ENCODE data around the gene PGBD5. TPM values are rescaled to one million over a fixed set of nuclear protein-coding genes. Genes with fewer than 3 reads are reported as not detected.

PGBD5 gene
- total and polyA plus RNA-seq, 3 donors from 2014 or later = 14.3 to 28.1 (median 16.0) TPM

DNA sequence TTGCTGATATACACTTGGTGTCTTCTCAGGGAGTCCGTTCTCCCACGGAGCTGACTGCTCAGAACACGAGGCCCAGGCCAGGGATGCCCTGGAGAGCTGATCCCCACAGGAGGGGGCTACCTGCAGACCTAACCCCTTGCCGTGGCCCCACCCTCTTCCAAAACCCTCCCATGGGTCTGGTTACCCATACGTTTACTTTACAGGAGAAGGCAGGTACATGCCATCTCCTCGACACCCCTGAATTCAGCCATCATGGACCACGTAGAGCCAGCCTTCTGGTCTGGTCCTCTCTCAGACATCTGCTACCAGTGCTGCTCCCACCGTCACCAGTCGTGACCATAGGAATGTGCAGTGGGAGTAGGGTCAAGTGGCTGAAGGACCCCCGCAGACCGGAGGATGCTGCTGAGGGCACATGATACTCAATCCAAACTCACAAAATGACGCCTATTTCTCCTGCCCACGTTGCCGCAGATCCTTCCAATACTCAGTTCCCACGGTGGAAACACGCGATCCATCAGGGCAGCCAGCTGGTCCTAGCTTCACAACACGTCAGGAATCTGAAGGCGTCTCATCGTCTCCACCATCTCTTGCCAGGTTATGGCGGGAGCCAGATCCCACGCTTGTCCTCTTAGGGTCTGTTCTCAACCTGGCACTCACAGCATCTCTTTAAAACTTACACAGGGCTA, 26.7 kb downstream of the PGBD5 start:
- 92 to 93% methylated on average over 22 of the region's 22 CpGs for WGBS, 2 donors
- DNase-seq = no peak
- Histone ChIP-seq H3K27me3 (no peaks in the 10 kb centered on the region), H3K4me1 (no peaks in the 10 kb centered on the region), H3K4me3 (no peak overlapping the region), H3K27ac (no peak overlapping the region), H3K36me3 (ENCODE audit: low read depth, missing control alignments) (no peaks in the 10 kb centered on the region), H3K9me3 (no peaks in the 10 kb centered on the region)
- TF ChIP-seq POLR2A (IDR thresholded peaks at IDR 0.05) (no peak), CTCF (IDR thresholded peaks at IDR 0.05) (no peak)
- intact Hi-C loops (cut with DNase I; ENCODE audit: low total_unique reads) = no loop called here

DNA sequence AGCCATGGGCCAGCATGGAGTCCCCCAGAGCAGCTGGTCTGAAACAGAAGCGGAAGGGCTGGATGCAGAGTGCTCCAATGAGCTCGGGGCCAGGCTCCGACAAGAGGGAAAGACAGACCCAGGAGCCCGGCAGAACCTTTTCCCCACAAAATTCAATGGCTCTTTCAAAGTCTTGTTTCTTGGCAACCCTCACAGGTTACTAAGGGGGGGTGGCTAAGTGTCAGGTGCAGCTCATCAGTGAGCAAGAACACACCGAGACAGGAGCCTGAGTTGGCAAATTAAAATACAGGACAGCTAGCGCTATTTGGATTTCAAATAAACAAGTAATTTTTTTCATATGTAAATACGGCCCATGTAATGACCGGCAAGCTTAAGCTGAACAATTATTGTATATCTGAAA, 27.3 kb downstream of the PGBD5 start:
- H3K4me3 ChIP-seq = no peak overlapping the region
- H3K4me1 ChIP-seq = no peaks in the 10 kb centered on the region
- no peaks in the 10 kb centered on the region for H3K27me3 ChIP-seq
- 90 to 91% methylated on average over 8 of the region's 8 CpGs for WGBS, 2 donors
- DNase-seq = no peak
- no peak for TF ChIP-seq CTCF (IDR thresholded peaks at IDR 0.05)
- no peak for TF ChIP-seq POLR2A (IDR thresholded peaks at IDR 0.05)
- no peaks in the 10 kb centered on the region for H3K9me3 ChIP-seq
- intact Hi-C loops (cut with DNase I; ENCODE audit: low total_unique reads) = no loop called here
- H3K36me3 ChIP-seq (ENCODE audit: low read depth, missing control alignments) = no peaks in the 10 kb centered on the region
- no peak overlapping the region for H3K27ac ChIP-seq

DNA sequence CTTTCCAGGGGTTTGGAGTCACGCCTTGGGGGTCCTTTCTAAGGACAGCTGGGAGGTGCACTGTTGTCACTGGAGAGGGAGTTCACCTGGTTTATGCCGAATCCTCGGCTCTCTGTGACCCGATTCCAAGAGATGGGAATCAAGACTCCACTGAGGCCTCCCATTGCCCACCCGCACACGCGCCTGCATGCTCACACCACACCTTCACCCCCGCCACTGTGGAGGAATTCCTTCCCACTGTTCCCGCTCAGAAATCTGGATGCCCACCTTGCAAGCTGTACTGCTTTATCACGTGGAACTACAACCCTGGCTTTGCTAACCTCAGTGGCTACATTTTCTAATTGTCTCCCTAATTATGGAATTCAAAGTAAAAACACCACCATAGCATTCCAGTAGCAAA, 29.2 kb downstream of the PGBD5 start:
- no peaks in the 10 kb centered on the region for H3K27me3 ChIP-seq

DNA sequence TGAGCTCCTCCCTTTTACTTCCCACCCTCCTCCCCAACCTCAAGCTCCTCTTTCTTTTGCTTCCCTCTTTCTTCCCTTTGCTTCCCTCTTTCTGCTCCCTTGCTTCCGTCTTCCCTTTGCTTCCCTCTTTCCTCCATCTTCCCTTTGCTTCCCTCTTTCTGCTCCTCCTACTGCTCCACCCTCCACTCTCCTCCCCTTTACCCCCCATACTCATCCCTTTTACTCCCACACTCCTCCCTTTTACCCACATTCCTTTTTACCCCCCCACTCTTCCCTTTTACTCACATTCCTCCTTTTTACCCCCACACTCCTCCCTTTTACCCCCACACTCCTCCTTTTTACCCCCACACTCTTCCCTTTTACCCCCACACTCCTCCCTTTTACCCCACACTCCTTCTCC, 30.2 kb downstream of the PGBD5 start:
- 89 to 95% methylated on average over 1 of the region's 1 CpG for WGBS, 2 donors
- intact Hi-C loops (cut with DNase I; ENCODE audit: low total_unique reads) = no loop called here
- H3K4me3 ChIP-seq = no peak overlapping the region
- no peak for DNase-seq
- TF ChIP-seq CTCF (IDR thresholded peaks at IDR 0.05) (no peak), POLR2A (IDR thresholded peaks at IDR 0.05) (no peak)
- H3K27ac ChIP-seq = no peak overlapping the region
- H3K4me1 ChIP-seq = no peaks in the 10 kb centered on the region
- no peaks in the 10 kb centered on the region for H3K36me3 ChIP-seq (ENCODE audit: low read depth, missing control alignments)
- H3K9me3 ChIP-seq = no peaks in the 10 kb centered on the region
- H3K27me3 ChIP-seq = no peaks in the 10 kb centered on the region

More for the DNA sequence above, 29.2 kb downstream of the PGBD5 start:
- Histone ChIP-seq H3K9me3 (no peaks in the 10 kb centered on the region), H3K27ac (no peak overlapping the region), H3K4me1 (no peaks in the 10 kb centered on the region), H3K36me3 (ENCODE audit: low read depth, missing control alignments) (no peaks in the 10 kb centered on the region), H3K4me3 (no peak overlapping the region)
- 91 to 94% methylated on average over 10 of the region's 10 CpGs for WGBS, 2 donors
- intact Hi-C loops (cut with DNase I; ENCODE audit: low total_unique reads) = no loop called here
- TF ChIP-seq POLR2A (IDR thresholded peaks at IDR 0.05) (no peak), CTCF (IDR thresholded peaks at IDR 0.05) (no peak)
- no peak for DNase-seq

DNA sequence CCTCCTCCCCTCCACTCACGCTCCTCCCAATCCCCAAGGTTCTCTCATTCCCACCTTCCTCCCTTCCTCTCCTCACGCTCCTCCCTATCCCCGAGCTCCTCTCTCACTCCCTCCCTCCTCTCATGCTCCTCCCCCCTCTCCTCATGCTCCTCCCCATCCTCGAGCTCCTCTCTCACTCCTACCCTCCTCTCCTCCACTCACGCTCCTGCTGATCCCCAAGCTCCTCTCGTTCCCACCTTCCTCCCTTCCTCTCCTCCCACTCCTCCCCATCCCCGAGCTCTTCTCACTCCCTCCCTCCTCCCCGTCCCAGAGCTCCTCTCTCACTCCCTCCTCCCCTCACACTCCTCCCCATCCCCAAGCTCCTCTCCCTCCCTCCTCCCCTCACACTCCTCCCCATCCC, 31.4 kb downstream of the PGBD5 start:
- intact Hi-C loops (cut with DNase I; ENCODE audit: low total_unique reads) = no loop called here
- TF ChIP-seq CTCF (IDR thresholded peaks at IDR 0.05) = no peak
- no peak for TF ChIP-seq POLR2A (IDR thresholded peaks at IDR 0.05)
- no peak overlapping the region for H3K27ac ChIP-seq
- no peak overlapping the region for H3K4me3 ChIP-seq
- DNase-seq = no peak
- H3K4me1 ChIP-seq = no peaks in the 10 kb centered on the region
- H3K27me3 ChIP-seq = no peaks in the 10 kb centered on the region
- no peaks in the 10 kb centered on the region for H3K36me3 ChIP-seq (ENCODE audit: low read depth, missing control alignments)
- 81 to 93% methylated on average over 8 of the region's 8 CpGs for WGBS, 2 donors
- no peaks in the 10 kb centered on the region for H3K9me3 ChIP-seq
